Measurements from ENCODE around the gene INPP5K. TPM values are rescaled to one million over a fixed set of nuclear protein-coding genes. Genes with fewer than 3 reads are reported as not detected.

The INPP5K gene
- total RNA-seq, 2 donors from 2014 or later = 78.7 to 95.3 TPM

- no peaks in the 10 kb centered on the region for H3K9me3 ChIP-seq
- peak; percentile 34 for TF ChIP-seq CTCF (IDR thresholded peaks at IDR 0.05)
- no peaks in the 10 kb centered on the region for H3K36me3 ChIP-seq
- ATAC-seq (ENCODE audit: insufficient number of reproducible peaks, low FRiP score, low read depth) (no peak), DNase-seq (ENCODE audit: low spot score) (no peak)
- no peaks in the 10 kb centered on the region for H3K27me3 ChIP-seq (replicated peaks; ENCODE audit: insufficient read depth)
- H3K27ac ChIP-seq = peak overlapping the region; percentile 79
- H3K4me1 ChIP-seq (ENCODE audit: control insufficient read depth in 1 of 2, low read depth in 2 of 2) = peaks cover 5 to 27% of the 10 kb centered on the region in 2 donors
- peak overlapping the region; percentile 83 for H3K4me3 ChIP-seq
Measured at GRCh38 chr17:1561420-1562175, 45.2 kb upstream of the INPP5K start.

- no peak for DNase-seq (ENCODE audit: low spot score)
- H3K4me3 ChIP-seq = peak overlapping the region; percentile 83
- no peak for ATAC-seq (ENCODE audit: insufficient number of reproducible peaks, low FRiP score, low read depth)
- H3K9me3 ChIP-seq = no peaks in the 10 kb centered on the region
- no peak overlapping the region for H3K27ac ChIP-seq
- peaks cover 5 to 27% of the 10 kb centered on the region in 2 donors for H3K4me1 ChIP-seq (ENCODE audit: control insufficient read depth in 1 of 2, low read depth in 2 of 2)
- H3K27me3 ChIP-seq (replicated peaks; ENCODE audit: insufficient read depth) = no peaks in the 10 kb centered on the region
- no peaks in the 10 kb centered on the region for H3K36me3 ChIP-seq
- no peak for TF ChIP-seq CTCF (IDR thresholded peaks at IDR 0.05)
Measured at GRCh38 chr17:1560858-1561355, 44.5 kb upstream of the INPP5K start.

GRCh38 chr17:1560101-1560857, 43.9 kb upstream of the INPP5K start:
- TF ChIP-seq CTCF (IDR thresholded peaks at IDR 0.05) = no peak
- no peak overlapping the region for H3K4me3 ChIP-seq
- no peak for DNase-seq (ENCODE audit: low spot score)

GRCh38 chr17:1559047-1560043, 42.9 kb upstream of the INPP5K start:
- H3K4me3 ChIP-seq = no peak overlapping the region
- H3K4me1 ChIP-seq (ENCODE audit: control insufficient read depth in 1 of 2, low read depth in 2 of 2) = peaks cover 9 to 27% of the 10 kb centered on the region in 2 donors
- no peaks in the 10 kb centered on the region for H3K27me3 ChIP-seq (replicated peaks; ENCODE audit: insufficient read depth)
- TF ChIP-seq CTCF (IDR thresholded peaks at IDR 0.05) = no peak
- ATAC-seq (ENCODE audit: insufficient number of reproducible peaks, low FRiP score, low read depth) (no peak), DNase-seq (ENCODE audit: low spot score) (no peak)
- H3K36me3 ChIP-seq = no peaks in the 10 kb centered on the region
- no peak overlapping the region for H3K27ac ChIP-seq
- no peaks in the 10 kb centered on the region for H3K9me3 ChIP-seq

More at GRCh38 chr17:1560101-1560857, 43.9 kb upstream of the INPP5K start:
- no peaks in the 10 kb centered on the region for H3K9me3 ChIP-seq
- no peaks in the 10 kb centered on the region for H3K27me3 ChIP-seq (replicated peaks; ENCODE audit: insufficient read depth)
- no peak for ATAC-seq (ENCODE audit: insufficient number of reproducible peaks, low FRiP score, low read depth)
- peaks cover 7 to 27% of the 10 kb centered on the region in 2 donors for H3K4me1 ChIP-seq (ENCODE audit: control insufficient read depth in 1 of 2, low read depth in 2 of 2)
- no peak overlapping the region for H3K27ac ChIP-seq
- no peaks in the 10 kb centered on the region for H3K36me3 ChIP-seq
